ENCODE measurements around the gene ATXN2L.
"Not testable (repeated sequence)": the region's sequence is repeated elsewhere in the genome, so short reads cannot be mapped to it uniquely, and the experiment has no call there.

Gene ATXN2L, protein sequence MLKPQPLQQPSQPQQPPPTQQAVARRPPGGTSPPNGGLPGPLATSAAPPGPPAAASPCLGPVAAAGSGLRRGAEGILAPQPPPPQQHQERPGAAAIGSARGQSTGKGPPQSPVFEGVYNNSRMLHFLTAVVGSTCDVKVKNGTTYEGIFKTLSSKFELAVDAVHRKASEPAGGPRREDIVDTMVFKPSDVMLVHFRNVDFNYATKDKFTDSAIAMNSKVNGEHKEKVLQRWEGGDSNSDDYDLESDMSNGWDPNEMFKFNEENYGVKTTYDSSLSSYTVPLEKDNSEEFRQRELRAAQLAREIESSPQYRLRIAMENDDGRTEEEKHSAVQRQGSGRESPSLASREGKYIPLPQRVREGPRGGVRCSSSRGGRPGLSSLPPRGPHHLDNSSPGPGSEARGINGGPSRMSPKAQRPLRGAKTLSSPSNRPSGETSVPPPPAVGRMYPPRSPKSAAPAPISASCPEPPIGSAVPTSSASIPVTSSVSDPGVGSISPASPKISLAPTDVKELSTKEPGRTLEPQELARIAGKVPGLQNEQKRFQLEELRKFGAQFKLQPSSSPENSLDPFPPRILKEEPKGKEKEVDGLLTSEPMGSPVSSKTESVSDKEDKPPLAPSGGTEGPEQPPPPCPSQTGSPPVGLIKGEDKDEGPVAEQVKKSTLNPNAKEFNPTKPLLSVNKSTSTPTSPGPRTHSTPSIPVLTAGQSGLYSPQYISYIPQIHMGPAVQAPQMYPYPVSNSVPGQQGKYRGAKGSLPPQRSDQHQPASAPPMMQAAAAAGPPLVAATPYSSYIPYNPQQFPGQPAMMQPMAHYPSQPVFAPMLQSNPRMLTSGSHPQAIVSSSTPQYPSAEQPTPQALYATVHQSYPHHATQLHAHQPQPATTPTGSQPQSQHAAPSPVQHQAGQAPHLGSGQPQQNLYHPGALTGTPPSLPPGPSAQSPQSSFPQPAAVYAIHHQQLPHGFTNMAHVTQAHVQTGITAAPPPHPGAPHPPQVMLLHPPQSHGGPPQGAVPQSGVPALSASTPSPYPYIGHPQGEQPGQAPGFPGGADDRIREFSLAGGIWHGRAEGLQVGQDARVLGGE

DNA sequence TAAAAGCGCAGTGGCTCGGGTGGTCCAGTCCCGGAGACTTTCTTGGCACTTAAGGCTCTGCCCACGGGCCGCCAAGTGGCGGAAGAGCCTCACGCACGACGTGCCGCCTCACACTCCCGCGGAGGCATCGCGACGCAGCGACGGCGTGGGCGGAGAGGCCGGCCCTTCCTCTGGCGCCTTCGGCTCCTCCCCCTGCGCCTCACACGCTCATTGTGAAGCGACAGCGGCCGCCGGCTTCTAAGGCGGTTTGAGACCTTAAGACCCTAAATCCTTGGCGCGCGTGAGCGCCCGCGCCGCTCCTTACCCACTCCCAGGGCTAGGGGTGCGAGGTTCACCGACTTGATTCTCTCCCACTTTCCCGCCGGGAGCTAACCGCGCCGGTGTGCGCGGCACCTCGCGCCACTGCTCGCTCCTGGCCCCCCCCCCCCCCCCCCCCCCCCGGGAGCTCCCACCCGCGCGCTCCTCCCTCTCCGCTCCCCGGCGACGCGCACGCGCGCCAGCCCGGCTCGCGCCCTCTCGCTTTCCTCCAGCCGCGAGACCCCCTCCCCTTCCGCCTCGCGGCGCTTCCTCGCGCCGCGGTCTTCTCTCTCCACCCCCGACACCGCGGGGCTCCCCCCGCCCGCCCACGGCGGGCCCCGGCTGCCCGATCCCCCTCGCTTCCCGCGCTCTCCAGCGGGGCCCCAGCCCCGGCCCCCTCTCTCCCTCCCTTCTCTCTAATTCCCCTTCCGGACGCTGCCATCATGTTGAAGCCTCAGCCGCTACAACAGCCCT lies at the start of gene ATXN2L:
TSS of gene ATXN2L (plus strand) at position 480 of the 771 bp plus-strand sequence. CDS start at position 741, 261 bp downstream.
- DNase-seq = peak; percentile 94

DNA sequence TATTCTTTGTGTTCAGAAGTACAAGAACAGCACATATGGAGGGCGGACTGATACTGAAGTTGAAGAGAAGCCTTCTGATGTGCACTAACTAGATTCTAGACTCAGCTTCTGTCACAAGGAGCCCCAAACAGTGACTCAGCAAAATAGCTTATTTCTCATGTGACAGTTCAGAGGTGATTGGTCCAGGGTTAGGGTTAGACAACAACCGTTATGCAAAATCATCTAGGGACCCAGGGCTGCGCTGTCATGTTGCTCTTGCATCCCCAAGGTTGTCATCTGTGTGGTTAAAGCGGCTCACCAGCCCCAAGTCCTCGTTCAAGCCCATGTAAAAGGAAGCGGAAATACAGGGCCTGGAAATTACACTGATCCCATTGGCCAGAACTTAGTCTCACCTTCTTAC lies 41.1 kb upstream of the ATXN2L start:
- not testable (repeated sequence) for DNase-seq

DNA sequence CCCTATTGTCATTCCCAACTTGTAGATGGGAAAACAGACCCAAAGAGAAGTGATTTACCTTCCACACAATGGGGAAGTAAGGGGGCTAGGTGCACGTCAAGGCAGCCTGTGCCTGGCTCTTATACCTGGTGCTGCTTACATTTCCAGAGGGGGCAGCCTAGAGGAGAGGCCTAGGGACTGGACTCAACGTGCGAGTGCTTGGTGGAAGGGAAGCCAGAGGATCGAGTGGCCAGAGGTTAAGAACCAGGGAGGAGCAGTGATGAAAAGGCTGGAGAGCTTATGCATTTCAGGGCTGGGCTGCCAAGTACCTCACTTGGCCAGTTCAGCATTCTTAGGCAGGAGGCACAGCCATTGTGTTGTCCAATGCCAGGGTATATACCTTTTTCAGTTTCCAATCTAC lies 40.4 kb upstream of the ATXN2L start:
- not testable (repeated sequence) for DNase-seq

DNA sequence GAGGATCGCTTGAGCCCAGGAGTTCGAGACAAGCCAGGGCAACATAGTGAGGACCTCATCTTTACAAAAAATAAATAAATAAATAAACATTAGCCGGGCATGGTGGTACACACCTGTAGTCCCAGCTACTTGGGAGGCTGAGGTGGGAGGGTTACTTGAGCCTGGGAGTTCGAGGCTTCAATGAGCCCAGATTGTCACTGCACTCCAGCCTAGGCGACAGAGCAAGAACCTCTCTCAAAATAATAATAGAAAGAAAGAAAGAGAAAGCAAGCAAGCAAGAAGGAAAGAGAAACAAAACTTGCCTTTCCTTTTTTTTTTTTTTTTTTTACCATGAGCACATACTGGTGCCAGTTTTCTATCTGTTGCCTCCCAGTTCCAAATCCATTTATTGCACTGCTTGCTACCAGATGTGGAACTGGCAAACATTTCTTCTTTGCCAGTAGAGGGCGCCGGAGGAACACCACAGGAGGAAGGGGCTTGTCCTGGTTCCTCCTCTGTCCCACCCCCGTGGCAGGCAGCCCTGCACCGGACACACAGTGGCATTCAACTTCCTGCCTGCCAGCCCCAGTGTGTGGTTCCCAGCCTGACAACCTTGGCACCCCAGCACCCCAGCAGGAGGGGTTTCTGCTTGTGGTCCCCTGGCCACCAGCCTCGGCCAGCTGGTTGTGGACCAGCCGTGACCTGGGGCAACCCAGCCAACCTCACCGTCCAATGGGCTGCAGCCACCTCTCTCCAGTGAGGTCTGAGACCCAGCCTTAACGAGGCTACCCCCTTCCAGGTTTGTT lies 20.4 kb upstream of the ATXN2L start:
- peak; percentile 70 for DNase-seq

DNA sequence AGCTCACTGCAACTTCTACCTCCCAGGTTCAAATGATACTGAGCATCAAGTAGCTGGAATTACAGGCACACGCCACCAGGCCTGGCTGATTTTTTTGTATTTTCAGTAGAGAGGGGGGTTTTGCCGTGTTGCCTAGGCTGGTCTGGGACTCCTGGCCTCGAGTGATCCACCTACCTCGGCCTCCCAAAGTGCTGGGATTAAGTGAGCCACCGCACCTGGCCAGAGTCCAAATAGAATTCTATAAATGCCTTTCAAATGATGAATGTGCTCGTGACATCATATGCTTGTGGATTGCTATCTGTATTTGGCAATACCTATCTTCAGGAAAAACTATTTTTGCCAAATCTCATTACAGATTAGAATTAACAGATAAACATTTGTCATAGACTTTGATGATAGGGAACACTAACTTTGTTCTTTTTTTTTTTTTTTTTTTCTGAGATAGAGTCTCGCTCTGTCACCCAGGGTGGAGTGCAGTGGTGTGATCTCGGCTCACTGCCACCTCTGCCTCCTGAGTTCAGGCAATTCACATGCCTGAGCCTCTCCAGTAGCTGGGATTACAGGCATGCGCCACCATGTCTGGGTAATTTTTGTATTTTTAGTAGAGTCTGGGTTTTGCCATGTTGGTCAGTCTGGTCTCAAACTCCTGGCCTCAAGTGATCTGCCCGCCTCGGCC lies 15.2 kb upstream of the ATXN2L start:
- DNase-seq = not testable (repeated sequence)

DNA sequence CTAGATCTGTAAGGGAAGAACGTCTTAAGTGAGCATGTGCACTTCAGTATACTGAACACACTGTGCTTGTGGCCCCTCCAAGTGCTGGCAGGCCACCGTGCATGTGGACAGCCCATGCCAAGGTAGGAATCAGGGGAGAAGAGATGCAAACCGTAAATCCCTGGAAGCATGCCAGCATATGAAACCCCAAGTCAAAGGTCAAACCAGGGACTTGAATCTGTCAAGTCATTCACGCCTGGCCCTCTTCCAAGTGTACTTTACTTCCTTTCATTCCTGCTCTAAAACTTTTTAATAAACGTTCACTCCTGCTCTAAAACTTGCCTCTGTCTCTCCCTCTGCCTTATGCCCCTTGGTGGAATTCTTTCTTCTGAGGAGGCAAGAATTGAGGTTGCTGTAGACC lies 2.8 kb upstream of the ATXN2L start:
- DNase-seq = no peak

DNA sequence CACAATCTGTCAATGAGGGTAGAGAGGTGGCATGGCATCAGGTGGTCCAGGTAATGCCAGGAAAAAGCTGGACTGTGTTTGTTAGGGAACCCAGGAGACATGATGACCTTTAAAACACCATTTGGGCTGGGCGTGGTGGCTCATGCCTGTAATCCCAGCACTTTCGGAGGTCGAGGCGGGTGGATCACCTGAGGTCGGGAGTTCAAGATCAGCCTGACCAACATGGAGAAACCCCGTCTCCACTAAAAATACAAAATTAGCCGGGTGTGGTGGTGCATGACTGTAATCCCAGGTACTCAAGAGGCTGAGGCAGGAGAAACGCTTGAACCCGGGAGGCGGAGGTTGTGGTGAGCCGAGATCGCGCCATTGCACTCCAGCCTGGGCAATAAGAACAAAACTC lies 2.3 kb upstream of the ATXN2L start:
- not testable (repeated sequence) for DNase-seq

DNA sequence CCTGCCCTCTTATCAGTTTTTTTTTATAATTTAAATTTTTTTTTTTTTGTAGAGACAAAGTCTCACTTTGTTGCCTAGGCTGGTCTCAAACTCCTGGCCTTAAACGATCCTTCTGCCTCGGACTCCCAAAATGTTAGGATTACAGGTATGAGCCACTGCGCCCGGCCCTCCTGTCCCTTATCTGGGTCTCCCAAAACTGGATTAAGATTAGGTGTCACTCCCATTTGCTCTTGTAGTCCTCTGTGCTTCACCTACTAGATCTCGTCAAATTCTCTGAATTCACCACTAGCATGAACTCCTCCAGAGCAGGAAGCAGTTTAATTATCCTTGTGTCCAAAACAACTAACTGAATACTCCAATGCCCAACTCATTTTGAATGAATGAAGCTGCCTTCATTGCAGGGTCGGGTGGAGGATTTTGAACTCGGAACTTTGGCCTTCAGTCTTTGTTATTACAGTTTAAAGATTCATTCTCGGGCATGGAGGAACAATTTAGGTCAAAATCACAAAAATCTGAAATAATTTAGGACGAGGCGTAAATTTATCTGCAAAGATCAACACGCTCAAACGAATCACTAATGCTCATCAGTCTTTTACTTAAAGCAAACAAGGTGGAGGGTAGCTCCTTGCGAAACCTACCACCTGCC lies 802 bp upstream of the ATXN2L start:
- no peak for DNase-seq

DNA sequence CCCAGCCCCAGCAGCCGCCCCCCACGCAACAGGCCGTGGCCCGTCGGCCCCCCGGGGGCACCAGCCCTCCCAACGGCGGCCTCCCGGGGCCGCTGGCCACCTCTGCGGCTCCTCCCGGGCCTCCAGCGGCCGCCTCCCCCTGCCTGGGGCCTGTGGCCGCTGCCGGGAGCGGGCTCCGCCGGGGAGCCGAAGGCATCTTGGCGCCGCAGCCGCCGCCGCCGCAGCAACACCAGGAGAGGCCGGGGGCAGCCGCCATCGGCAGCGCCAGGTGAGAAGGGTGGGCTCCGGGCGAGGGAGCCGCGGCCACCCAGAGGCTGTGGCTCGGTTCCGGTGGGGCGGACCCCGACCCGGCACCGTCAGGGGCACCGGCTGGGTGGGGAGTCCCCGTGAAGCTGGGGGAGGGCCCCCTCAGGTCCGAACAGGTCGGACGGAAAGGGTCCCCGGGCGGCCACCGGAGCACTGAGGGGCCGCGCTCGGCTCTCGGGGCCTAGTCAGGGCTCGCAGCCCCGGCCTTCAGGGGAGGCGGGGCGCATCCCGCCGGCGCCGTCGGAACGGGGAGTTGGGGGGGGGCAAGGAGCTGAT lies 583 bp downstream of the ATXN2L start:
- DNase-seq = no peak

DNA sequence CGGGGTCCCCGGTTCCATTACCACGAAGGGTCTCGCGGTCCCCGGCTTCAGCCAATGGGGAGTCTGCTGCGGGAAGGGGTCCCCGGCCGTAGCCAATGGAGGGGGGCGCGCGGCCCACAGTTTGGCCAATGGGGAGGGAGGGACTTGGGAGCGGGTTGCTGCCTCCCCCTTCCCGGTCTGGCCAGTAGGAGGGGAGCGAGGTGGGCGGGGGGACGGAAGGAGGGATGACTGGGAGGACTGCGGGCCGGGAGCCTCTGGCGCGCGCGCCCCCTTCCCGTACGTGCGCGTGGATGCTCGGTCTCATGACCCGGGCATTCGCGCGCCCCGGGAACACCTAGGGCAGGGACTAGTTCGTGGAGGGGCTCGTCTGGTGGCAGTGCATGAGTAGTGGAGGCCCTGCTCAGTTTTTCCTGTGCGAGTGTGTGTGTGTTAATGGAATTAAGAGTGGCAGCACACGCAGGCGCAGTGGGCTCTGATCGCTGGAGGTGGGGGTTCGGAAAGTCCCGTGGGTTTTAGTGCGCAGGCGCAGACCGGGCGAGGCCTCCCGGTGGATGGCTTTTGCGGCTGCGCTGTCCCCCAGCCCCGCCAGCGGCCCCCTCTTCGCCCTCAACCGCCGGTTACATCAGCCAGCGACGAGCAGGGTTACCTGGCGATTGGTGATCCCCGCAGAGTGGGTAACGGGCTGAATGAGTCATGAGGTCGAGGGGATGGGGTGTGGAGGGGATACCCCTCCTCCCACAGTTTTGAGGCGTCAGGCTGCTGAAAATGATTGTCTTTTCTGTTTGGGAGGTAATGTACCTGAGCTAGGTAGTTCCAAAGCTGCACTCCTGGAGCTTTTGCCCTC lies 1.3 kb downstream of the ATXN2L start:
- peak; percentile 98 for DNase-seq

DNA sequence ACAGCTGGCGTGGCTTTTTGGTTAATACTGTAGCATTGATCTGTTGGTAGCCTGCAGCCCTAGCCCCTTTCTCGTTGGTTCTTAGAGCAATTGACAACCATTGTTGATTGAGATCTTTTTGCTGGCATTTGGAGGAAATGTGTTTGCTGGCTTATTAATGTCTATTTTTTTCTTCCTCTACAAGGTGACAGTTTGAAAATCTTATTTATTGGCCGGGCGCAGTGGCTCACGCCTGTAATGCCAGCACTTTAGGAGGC lies 1.8 kb downstream of the ATXN2L start:
- no peak for DNase-seq

DNA sequence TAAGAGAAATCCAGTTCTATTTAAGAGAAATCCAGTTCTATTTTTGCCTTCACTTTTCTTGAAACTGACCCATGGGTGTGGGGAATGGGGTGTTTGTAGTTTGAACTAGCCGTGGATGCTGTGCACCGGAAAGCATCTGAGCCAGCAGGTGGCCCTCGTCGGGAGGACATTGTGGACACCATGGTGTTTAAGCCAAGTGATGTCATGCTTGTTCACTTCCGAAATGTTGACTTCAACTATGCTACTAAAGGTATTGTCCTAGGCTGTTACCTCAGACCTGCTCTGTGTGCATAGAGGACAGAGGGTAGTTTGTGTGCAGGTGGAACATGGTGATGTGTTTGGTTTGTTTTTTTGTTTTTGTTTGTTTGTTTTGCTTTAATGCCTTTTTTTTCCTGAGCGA lies 3.3 kb downstream of the ATXN2L start:
- DNase-seq = no peak

DNA sequence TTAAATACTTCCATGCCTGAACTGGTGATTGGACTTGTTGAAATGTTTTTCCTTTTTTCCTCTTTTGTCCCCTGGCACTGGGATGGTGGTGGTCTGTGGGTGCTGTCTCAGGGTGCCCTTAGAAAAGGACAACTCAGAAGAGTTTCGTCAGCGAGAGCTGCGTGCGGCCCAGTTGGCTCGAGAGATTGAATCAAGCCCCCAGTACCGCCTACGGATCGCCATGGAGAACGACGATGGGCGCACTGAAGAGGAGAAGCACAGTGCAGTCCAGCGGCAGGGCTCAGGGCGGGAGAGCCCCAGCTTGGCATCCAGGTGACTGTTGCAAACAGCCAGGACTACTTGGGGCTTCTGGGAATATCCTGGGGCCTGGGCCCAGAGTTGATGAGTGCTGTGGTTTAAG lies 6.9 kb downstream of the ATXN2L start:
- no peak for DNase-seq

DNA sequence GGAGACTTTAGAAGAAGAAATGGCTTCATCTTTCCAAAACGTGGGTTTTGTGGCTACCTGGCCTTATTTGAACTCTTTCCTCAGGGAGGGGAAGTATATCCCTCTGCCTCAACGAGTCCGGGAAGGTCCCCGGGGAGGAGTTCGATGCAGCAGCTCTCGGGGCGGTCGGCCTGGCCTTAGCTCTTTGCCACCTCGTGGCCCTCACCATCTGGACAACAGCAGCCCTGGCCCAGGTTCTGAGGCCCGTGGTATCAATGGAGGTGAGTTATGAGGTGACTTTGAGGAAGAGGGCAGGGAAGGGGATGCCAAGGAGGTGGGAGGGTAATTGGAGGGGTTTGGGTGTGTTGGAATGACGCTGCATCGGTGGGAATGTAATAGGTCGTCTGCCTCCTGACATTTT lies 7.7 kb downstream of the ATXN2L start:
- DNase-seq = no peak

DNA sequence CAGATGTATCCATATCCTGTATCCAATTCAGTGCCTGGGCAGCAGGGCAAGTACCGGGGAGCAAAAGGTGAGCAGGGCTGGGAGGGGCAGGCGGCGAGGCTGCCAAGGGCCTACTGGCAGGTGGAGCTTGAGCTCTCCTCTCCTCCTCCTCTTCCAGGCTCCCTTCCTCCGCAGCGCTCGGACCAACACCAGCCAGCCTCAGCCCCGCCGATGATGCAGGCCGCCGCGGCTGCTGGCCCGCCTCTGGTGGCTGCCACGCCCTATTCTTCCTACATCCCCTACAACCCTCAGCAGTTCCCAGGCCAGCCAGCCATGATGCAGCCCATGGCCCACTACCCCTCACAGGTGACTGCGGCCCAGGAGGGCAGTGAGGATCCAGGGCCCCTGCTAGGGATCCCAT lies 11.6 kb downstream of the ATXN2L start:
- no peak for DNase-seq

DNA sequence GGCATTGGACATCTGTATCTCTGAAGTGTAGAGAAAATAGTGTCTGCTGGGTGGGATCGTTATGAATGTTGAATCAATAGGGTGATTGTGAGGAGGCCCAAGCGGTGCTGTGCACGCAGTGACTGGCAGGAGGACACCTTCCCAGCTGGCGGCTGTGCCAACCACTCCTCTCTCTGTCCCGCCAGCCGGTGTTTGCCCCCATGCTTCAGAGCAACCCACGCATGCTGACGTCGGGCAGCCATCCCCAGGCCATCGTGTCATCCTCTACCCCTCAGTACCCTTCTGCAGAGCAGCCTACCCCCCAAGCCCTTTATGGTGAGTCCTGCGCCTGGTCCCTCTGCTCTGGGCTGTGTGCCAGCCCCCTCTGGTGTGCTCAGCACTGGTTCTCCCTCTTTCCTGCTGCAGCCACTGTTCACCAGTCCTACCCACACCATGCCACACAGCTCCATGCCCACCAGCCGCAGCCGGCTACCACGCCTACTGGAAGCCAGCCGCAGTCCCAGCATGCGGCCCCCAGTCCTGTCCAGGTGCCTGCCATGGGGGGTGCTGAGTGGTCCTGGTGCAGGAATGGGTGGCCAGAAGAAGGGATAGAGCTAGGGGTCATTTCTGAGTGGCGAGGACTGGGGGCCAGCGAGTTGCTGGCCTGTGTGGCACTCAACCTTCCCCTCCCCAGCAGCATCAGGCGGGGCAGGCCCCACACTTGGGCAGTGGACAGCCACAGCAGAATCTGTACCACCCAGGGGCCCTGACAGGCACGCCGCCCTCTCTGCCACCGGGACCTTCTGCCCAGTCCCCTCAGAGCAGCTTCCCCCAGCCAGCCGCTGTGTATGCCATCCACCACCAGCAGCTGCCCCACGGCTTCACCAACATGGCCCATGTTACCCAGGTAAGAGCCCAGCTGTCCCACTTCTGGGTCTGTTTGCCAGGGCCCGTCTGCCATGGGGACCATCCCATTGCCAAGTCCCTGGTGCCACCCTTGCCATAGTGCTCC lies 12.4 kb downstream of the ATXN2L start:
- DNase-seq = no peak

DNA sequence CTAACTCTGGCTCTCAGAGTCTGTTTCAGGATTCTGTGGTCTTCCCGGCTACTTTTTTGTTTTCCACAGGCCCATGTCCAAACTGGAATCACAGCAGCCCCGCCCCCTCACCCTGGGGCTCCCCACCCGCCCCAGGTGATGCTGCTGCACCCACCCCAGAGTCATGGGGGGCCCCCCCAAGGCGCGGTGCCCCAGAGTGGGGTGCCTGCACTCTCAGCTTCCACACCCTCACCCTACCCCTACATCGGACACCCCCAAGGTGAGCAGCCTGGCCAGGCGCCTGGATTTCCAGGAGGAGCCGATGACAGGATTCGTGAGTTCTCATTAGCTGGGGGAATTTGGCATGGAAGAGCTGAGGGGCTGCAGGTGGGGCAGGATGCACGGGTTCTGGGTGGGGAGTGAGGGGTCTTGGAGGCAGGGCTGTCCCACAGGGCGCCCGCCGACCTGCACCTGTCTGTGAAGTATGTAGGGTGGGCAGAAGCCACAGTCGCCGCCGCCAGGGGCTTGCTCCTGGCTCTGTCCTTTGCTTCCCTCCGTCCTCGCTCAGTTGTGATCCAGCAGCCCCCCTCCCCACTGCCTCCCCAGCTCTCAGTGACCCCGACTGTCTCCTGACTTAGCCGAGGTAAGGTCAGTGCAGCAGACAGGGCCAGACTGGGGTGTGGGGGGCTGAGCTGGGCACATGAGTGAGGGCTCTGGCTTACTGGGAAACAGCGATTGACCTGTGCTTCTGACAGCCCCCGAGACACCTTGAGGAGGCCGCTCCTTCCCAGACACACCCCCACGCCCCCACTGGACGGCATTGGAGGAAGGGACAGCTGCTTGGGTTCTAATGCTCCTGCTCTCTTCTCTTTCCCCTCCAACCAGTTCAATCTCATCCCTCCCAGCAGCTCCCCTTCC lies 13.3 kb downstream of the ATXN2L start:
- DNase-seq = no peak

DNA sequence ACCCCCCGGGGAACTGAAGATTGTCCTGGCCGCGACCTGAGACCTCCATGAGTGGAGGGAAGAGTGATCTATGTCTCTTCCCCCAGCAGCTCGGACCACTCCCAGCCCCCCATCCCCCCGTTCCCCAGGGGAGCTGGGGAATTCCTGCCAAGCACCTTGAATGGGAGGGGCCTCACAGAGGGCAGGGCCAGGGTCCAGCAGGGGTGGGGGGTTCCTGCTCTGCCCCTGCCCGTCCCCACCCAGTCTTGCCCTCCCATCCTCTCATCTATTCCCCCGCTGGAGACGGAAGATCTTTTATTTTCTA lies 13.9 kb downstream of the ATXN2L start:
- DNase-seq = no peak
